Measurements from ENCODE around the gene RNF150.

DNA sequence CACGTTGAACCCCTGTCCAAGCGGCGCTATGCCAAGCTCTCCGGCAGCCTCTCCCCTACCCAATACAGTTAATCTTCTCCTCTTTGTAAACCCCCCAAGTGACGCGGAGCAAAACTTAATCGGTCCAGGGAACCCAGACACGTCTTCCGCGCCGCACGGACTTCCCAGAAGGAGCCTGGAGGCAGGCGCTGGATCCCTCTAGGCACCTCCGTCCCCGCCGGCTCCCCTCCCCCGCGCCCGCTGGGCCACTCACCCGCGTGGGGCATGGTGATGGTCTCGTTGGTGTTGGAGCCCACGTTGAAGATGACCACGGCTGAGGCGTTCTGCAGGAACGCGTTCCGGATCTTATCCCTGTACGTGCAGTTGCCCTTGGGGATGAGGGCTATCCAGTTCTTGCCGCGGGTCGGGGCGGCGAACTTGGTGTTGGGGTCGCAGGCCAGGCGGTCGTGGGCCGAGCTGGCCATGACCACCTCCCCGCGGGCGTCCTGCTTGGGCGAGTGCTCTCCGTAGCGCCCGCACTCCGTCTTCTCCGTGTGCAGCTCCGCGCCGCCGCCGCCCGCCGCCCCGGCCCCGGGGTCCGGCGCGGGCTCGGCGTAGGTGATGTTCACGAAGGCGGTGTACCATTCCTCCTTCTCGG is 1.1 kb downstream of the RNF150 start:
- TF ChIP-seq CSDC2 (CRISPR knock-in tag; IDR thresholded peaks at IDR 0.05), result no peak
- no peak for TF ChIP-seq ESRRG (CRISPR knock-in tag; IDR thresholded peaks at IDR 0.05)
- no peak for TF ChIP-seq TCF4 (CRISPR knock-in tag; IDR thresholded peaks at IDR 0.05; ENCODE audit: borderline replicate concordance)
- TF ChIP-seq, protein P1, sequence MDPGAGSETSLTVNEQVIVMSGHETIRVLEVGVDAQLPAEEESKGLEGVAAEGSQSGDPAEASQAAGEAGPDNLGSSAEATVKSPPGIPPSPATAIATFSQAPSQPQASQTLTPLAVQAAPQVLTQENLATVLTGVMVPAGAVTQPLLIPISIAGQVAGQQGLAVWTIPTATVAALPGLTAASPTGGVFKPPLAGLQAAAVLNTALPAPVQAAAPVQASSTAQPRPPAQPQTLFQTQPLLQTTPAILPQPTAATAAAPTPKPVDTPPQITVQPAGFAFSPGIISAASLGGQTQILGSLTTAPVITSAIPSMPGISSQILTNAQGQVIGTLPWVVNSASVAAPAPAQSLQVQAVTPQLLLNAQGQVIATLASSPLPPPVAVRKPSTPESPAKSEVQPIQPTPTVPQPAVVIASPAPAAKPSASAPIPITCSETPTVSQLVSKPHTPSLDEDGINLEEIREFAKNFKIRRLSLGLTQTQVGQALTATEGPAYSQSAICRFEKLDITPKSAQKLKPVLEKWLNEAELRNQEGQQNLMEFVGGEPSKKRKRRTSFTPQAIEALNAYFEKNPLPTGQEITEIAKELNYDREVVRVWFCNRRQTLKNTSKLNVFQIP (CRISPR knock-in tag; IDR thresholded peaks at IDR 0.05; ENCODE audit: borderline replicate concordance, low read depth), result no peak
- no peak for TF ChIP-seq PATZ1 (CRISPR knock-in tag; IDR thresholded peaks at IDR 0.05; ENCODE audit: borderline replicate concordance)
- no peak for TF ChIP-seq ZNF70 (CRISPR knock-in tag; IDR thresholded peaks at IDR 0.05)

Measured in SK-N-SH treated with all-trans-retinoic acid at 6 μM for 48 hours (cell line).